Panc1 (cell line): ENCODE measurements around the gene ADAM22. TPM values are rescaled to one million over a fixed set of nuclear protein-coding genes. Genes with fewer than 3 reads are reported as not detected.

Experiments
- ATAC-seq: fragments of 200-7000 bp; cut with Tn5 transposase; 2 replicates; pipeline ENCODE4 v1.9.1; 2020; ENCODE audit warnings: mild to moderate bottlenecking, moderate library complexity
- BruUV-seq: library from RNA; stranded (reverse); fragments of 400-500 nt; replicated peaks from 2 replicates; lab custom pipeline; 2021; lab: Mats Ljungman, UMichigan
- CTCF ChIA-PET: fragments of 300-600 bp; sonication (Branson Sonifier 250); formaldehyde crosslinking; loops from one replicate; lab custom pipeline; 2022; ENCODE audit warnings: antibody characterized with exemption; lab: Charles Lee
- POLR2A ChIA-PET: fragments of 300-600 bp; sonication (Branson Sonifier 250); formaldehyde crosslinking; loops from one replicate; lab custom pipeline; 2022; ENCODE audit warnings: antibody characterized with exemption; lab: Charles Lee
- DNase-seq: peaks from one replicate; pipeline ENCODE4 v3.0.0-alpha.2; 2010; ENCODE audit warnings: low read depth, low spot score
- H3K27ac ChIP-seq: 2 replicates; pipeline ENCODE4 v1.5.1; 2011; ENCODE audit warnings: mild to moderate bottlenecking, low read length, inconsistent platforms
- H3K27me3 ChIP-seq: fragments of 200-500 bp; sonication (Bioruptor generic); 2 replicates; pipeline ENCODE4 v1.6.0; 2014; ENCODE audit warnings: low read length, inconsistent platforms; ENCODE audit not compliant: control insufficient read depth, insufficient read depth
- H3K36me3 ChIP-seq: fragments of 200-500 bp; sonication (Bioruptor generic); 2 replicates; pipeline ENCODE4 v1.5.1; 2014; ENCODE audit warnings: inconsistent platforms, mild to moderate bottlenecking, low read length, moderate library complexity; ENCODE audit not compliant: control insufficient read depth, insufficient read depth
- H3K4me1 ChIP-seq: 2 replicates; pipeline ENCODE4 v1.5.1; 2011; ENCODE audit warnings: inconsistent platforms, mild to moderate bottlenecking, low read length, moderate library complexity; ENCODE audit not compliant: control insufficient read depth, insufficient read depth
- H3K4me3 ChIP-seq, 2 experiments: 2 replicates each; pipeline ENCODE4 v1.5.1; 2011 to 2012; ENCODE audit warnings: low read depth in 2 of 2, low read length in 2 of 2, mild to moderate bottlenecking in 2 of 2, inconsistent platforms in 1 of 2, moderate library complexity in 1 of 2
- H3K9me3 ChIP-seq: fragments of 200-500 bp; sonication (Bioruptor generic); 2 replicates; pipeline ENCODE4 v1.5.1; 2014; ENCODE audit warnings: low read depth, mild to moderate bottlenecking, inconsistent platforms, low read length, moderate library complexity; ENCODE audit not compliant: control insufficient read depth, insufficient read depth
- POLR2AphosphoS5 ChIP-seq: IDR thresholded peaks from 2 replicates; pipeline ENCODE4 v1.6.1; 2012; ENCODE audit warnings: mild to moderate bottlenecking, low read depth, low read length, moderate library complexity
- SIN3A ChIP-seq: IDR thresholded peaks from 2 replicates; pipeline ENCODE4 v1.6.1; 2012; ENCODE audit warnings: low read depth, mild to moderate bottlenecking, low read length, moderate library complexity, borderline replicate concordance; ENCODE audit not compliant: insufficient read depth
- TCF7L2 ChIP-seq: IDR thresholded peaks from 2 replicates; pipeline ENCODE4 v1.6.1; 2011; ENCODE audit warnings: mild to moderate bottlenecking, low read depth, low read length, inconsistent platforms
- in situ Hi-C: cut with HindIII; loops from 2 replicates; pipeline ENCODE4 v1.10.0; 2016; ENCODE audit warnings: low sequenced_read_pairs, low pct_unique_long_range_greater_than_20kb
- intact Hi-C: fragments of 100-400 bp; cut with micrococcal nuclease; formaldehyde crosslinking; loops from one replicate; pipeline ENCODE4 v1.10.0; 2022; ENCODE audit not compliant: unreplicated experiment
- total RNA-seq: library from RNA; stranded (reverse); gene quantifications from one replicate; pipeline ENCODE4 v1.2.1, GENCODE V29; 2021; ENCODE audit not compliant: unreplicated experiment
- TF ChIP-seq, protein P1 (sequence below): fragments of 450-650 bp; IDR thresholded peaks from 2 replicates; pipeline ENCODE4 v1.5.1; 2017; ENCODE audit warnings: mild to moderate bottlenecking
- TF ChIP-seq, protein P2 (sequence below), 2 experiments: IDR thresholded peaks; 2 replicates each; pipeline ENCODE4 v1.6.1; 2011 to 2012; ENCODE audit warnings: low read depth in 2 of 2, control low read depth in 1 of 2, low read length in 1 of 2, mild to moderate bottlenecking in 1 of 2, moderate library complexity in 1 of 2; ENCODE audit not compliant: insufficient read depth in 1 of 2

The ADAM22 gene
- total RNA-seq, 1 experiment from 2014 or later, result 4.2 TPM

DNA sequence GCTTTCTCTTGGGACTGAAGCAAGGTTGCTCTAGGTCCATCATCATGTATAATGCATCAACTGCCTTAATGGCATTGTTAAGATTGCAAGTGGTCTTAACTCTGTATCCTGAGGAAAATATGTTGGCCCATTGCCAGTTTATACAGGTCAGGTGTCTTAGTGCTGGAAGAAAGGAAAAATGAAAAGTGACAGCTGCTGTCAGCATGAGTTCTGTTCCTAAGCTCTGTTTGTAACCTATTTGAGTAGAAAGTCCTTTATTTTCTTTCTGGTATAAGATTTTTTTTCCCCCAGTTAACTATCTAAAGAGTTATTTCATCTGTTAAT, 158.6 kb downstream of the ADAM22 start:
- in situ Hi-C loops (no loop called here), intact Hi-C loops (no loop called here)
- POLR2A ChIA-PET, result no interaction called here
- ATAC-seq, result no peak
- no peak overlapping the region for H3K27ac ChIP-seq
- no peak for DNase-seq
- TF ChIP-seq SIN3A (no peak), POLR2AphosphoS5 (no peak), TCF7L2 (no peak)
- TF ChIP-seq, protein P1, sequence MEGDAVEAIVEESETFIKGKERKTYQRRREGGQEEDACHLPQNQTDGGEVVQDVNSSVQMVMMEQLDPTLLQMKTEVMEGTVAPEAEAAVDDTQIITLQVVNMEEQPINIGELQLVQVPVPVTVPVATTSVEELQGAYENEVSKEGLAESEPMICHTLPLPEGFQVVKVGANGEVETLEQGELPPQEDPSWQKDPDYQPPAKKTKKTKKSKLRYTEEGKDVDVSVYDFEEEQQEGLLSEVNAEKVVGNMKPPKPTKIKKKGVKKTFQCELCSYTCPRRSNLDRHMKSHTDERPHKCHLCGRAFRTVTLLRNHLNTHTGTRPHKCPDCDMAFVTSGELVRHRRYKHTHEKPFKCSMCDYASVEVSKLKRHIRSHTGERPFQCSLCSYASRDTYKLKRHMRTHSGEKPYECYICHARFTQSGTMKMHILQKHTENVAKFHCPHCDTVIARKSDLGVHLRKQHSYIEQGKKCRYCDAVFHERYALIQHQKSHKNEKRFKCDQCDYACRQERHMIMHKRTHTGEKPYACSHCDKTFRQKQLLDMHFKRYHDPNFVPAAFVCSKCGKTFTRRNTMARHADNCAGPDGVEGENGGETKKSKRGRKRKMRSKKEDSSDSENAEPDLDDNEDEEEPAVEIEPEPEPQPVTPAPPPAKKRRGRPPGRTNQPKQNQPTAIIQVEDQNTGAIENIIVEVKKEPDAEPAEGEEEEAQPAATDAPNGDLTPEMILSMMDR, result no peak
- TF ChIP-seq, protein P2, sequence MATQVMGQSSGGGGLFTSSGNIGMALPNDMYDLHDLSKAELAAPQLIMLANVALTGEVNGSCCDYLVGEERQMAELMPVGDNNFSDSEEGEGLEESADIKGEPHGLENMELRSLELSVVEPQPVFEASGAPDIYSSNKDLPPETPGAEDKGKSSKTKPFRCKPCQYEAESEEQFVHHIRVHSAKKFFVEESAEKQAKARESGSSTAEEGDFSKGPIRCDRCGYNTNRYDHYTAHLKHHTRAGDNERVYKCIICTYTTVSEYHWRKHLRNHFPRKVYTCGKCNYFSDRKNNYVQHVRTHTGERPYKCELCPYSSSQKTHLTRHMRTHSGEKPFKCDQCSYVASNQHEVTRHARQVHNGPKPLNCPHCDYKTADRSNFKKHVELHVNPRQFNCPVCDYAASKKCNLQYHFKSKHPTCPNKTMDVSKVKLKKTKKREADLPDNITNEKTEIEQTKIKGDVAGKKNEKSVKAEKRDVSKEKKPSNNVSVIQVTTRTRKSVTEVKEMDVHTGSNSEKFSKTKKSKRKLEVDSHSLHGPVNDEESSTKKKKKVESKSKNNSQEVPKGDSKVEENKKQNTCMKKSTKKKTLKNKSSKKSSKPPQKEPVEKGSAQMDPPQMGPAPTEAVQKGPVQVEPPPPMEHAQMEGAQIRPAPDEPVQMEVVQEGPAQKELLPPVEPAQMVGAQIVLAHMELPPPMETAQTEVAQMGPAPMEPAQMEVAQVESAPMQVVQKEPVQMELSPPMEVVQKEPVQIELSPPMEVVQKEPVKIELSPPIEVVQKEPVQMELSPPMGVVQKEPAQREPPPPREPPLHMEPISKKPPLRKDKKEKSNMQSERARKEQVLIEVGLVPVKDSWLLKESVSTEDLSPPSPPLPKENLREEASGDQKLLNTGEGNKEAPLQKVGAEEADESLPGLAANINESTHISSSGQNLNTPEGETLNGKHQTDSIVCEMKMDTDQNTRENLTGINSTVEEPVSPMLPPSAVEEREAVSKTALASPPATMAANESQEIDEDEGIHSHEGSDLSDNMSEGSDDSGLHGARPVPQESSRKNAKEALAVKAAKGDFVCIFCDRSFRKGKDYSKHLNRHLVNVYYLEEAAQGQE (IDR thresholded peaks at IDR 0.05; ENCODE audit: insufficient read depth in 1 of 2, low read depth in 2 of 2, low read length in 1 of 2), result no peak
- H3K4me1 ChIP-seq, result no peaks in the 10 kb centered on the region
- CTCF ChIA-PET, result interaction anchor here (0.7 kb wide), 1 partner anchor 838 kb away, joined by 3 read pairs; no protein-coding TSS in a partner anchor
- H3K9me3 ChIP-seq, result no peaks in the 10 kb centered on the region
- H3K36me3 ChIP-seq, result no peaks in the 10 kb centered on the region
- no TSS peak for BruUV-seq
- H3K27me3 ChIP-seq, result no peaks in the 10 kb centered on the region
- H3K4me3 ChIP-seq, result no peak overlapping the region

DNA sequence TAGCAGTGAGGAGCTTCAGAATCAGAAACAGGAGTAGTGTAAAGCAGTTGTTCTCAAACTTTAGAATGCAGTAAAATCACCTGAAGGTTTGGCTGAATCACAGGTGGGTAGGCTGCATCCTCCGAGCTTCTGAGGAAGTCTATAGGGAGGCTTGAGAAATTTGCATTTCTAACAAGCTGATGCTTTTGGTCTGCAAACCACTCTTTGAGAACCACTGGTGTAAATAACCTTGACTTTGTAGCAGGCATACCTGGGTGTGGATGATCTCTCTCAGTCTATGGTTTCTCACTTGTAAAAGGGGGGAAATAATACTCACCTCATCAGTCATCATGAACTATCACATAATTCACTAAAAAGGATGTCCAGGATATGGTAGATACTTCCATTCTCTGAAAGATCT, 167.7 kb downstream of the ADAM22 start:
- CTCF ChIA-PET, result no interaction called here
- POLR2A ChIA-PET, result no interaction called here
- H3K9me3 ChIP-seq, result no peaks in the 10 kb centered on the region
- in situ Hi-C loops (no loop called here), intact Hi-C loops (no loop called here)
- H3K27ac ChIP-seq, result no peak overlapping the region
- H3K36me3 ChIP-seq, result no peaks in the 10 kb centered on the region
- H3K4me3 ChIP-seq, result no peak overlapping the region
- no TSS peak for BruUV-seq
- DNase-seq (no peak), ATAC-seq (no peak)
- no peaks in the 10 kb centered on the region for H3K4me1 ChIP-seq
- no peaks in the 10 kb centered on the region for H3K27me3 ChIP-seq
- TF ChIP-seq SIN3A (no peak), TCF7L2 (no peak), POLR2AphosphoS5 (no peak)
- TF ChIP-seq, protein P1, result no peak
- TF ChIP-seq, protein P2 (IDR thresholded peaks at IDR 0.05; ENCODE audit: insufficient read depth in 1 of 2, low read depth in 2 of 2, low read length in 1 of 2), result no peak
